Gastrocnemius medialis (tissue), 4 donors: ENCODE measurements around the gene PSMD12. TPM values are rescaled to one million over a fixed set of nuclear protein-coding genes. Genes with fewer than 3 reads are reported as not detected.
"Not testable (repeated sequence)": the region's sequence is repeated elsewhere in the genome, so short reads cannot be mapped to it uniquely, and the experiment has no call there.

Experiments used
- ATAC-seq, 2 donors: fragments of 150-250 bp; one replicate each; pipeline ENCODE4 v1.9.1; 2016
- DNase-seq, 2 donors: peaks; one replicate each; pipeline ENCODE4 v3.0.0-alpha.2; 2019
- H3K27ac ChIP-seq, 4 donors: fragments of 200-600 bp; sonication (generic); 1 replicate in 1 of 4; 2 replicates in 3 of 4; pipeline ENCODE4 v1.5.1; 2016 to 2018; ENCODE audit warnings: mild to moderate bottlenecking in 2 of 4, moderate library complexity in 1 of 4
- H3K27me3 ChIP-seq, 3 donors: fragments of 200-600 bp; sonication (generic) in 2 of 3; 1 replicate in 1 of 3; 2 replicates in 2 of 3; pipeline versions ENCODE4 v1.5.1 to v1.6.0; 2016 to 2019; ENCODE audit warnings: mild to moderate bottlenecking in 1 of 3, moderate library complexity in 1 of 3
- H3K36me3 ChIP-seq, 2 donors: fragments of 200-600 bp; sonication (generic) in 1 of 2; one replicate each; pipeline ENCODE4 v1.5.1; 2017 to 2018
- H3K4me1 ChIP-seq, 2 donors: fragments of 200-600 bp; sonication (generic) in 1 of 2; one replicate each; pipeline ENCODE4 v1.5.1; 2016 to 2017; ENCODE audit warnings: mild to moderate bottlenecking in 2 of 2
- H3K4me3 ChIP-seq, 4 donors: fragments of 200-600 bp; sonication (generic) in 3 of 4; 1 replicate in 1 of 4; 2 replicates in 3 of 4; pipeline ENCODE4 v1.5.1; 2016 to 2019; ENCODE audit warnings: mild to moderate bottlenecking in 2 of 4
- H3K9me3 ChIP-seq, 3 donors: fragments of 200-600 bp; sonication (generic) in 2 of 3; 1 replicate in 1 of 3; 2 replicates in 2 of 3; pipeline ENCODE4 v1.5.1; 2016 to 2019
- POLR2A ChIP-seq, 2 donors: fragments of 450-650 bp; IDR thresholded peaks; one replicate each; pipeline ENCODE4 v1.6.1; 2017; ENCODE audit warnings: antibody characterized with exemption in 2 of 2, mild to moderate bottlenecking in 2 of 2, moderate library complexity in 2 of 2
- in situ Hi-C, 4 donors: fragments of 200-750 bp; cut with MboI; loops; one replicate each; pipeline versions ENCODE4 v1.15.0 to v1.8.0; 2017; ENCODE audit warnings: low sequenced_read_pairs in 4 of 4
- intact Hi-C: fragments of 100-400 bp; cut with DNase I; formaldehyde crosslinking; loops from one replicate; pipeline ENCODE4 v1.15.1; 2023; ENCODE audit warnings: low total_unique reads
- total RNA-seq, 4 donors: library from RNA; depleted of rRNA; stranded (reverse); fragments of >200 nt; gene quantifications; one replicate each; pipeline versions ENCODE4 v1.1.0 to v1.2.3, GENCODE V29; 2016
- TF ChIP-seq, protein P1 (sequence below), 5 experiments: fragments of 450-650 bp in 3 of 5; fragments of 200-600 bp in 2 of 5; sonication (generic) in 2 of 5; IDR thresholded peaks in 4 of 5; conservative IDR thresholded peaks in 1 of 5; 1 replicate in 4 of 5; 2 replicates in 1 of 5; pipeline ENCODE4 v1.5.1; 2016 to 2019; ENCODE audit warnings: antibody characterized with exemption in 5 of 5, mild to moderate bottlenecking in 3 of 5, moderate library complexity in 3 of 5

PSMD12 gene
- total RNA-seq, 4 donors from 2014 or later = 52.0 to 89.6 (median 69.9) TPM

GRCh38 chr17:67335245-67335835 lies 31.0 kb downstream of the PSMD12 start:
- in situ Hi-C loops = no loop called here
- DNase-seq (no peak), ATAC-seq (no peak)
- H3K27me3 ChIP-seq = no peaks in the 10 kb centered on the region
- intact Hi-C loops = no loop called here
- H3K9me3 ChIP-seq = no peaks in the 10 kb centered on the region
- no peak overlapping the region for H3K4me3 ChIP-seq
- no peak overlapping the region for H3K27ac ChIP-seq
- peaks cover 0 to 12% of the 10 kb centered on the region in 2 donors for H3K36me3 ChIP-seq
- H3K4me1 ChIP-seq = no peaks in the 10 kb centered on the region
- no peak for TF ChIP-seq POLR2A (IDR thresholded peaks at IDR 0.05)
- TF ChIP-seq, protein P1, sequence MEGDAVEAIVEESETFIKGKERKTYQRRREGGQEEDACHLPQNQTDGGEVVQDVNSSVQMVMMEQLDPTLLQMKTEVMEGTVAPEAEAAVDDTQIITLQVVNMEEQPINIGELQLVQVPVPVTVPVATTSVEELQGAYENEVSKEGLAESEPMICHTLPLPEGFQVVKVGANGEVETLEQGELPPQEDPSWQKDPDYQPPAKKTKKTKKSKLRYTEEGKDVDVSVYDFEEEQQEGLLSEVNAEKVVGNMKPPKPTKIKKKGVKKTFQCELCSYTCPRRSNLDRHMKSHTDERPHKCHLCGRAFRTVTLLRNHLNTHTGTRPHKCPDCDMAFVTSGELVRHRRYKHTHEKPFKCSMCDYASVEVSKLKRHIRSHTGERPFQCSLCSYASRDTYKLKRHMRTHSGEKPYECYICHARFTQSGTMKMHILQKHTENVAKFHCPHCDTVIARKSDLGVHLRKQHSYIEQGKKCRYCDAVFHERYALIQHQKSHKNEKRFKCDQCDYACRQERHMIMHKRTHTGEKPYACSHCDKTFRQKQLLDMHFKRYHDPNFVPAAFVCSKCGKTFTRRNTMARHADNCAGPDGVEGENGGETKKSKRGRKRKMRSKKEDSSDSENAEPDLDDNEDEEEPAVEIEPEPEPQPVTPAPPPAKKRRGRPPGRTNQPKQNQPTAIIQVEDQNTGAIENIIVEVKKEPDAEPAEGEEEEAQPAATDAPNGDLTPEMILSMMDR (IDR thresholded peaks at IDR 0.05 in 4 of 5, conservative IDR thresholded peaks at IDR 0.05 in 1 of 5) = no peak

GRCh38 chr17:67332162-67332508 lies 34.2 kb downstream of the PSMD12 start:
- ATAC-seq, intact Hi-C loops, in situ Hi-C loops, H3K9me3 ChIP-seq, H3K4me1 ChIP-seq, DNase-seq, H3K36me3 ChIP-seq, H3K4me3 ChIP-seq, H3K27ac ChIP-seq, H3K27me3 ChIP-seq: not testable (repeated sequence)

- H3K27ac ChIP-seq, intact Hi-C loops, H3K9me3 ChIP-seq, in situ Hi-C loops, ATAC-seq, H3K4me1 ChIP-seq, H3K4me3 ChIP-seq, H3K27me3 ChIP-seq, H3K36me3 ChIP-seq, DNase-seq: not testable (repeated sequence)
Measured at GRCh38 chr17:67331381-67332161, 34.8 kb downstream of the PSMD12 start.

- no peak for ATAC-seq
- H3K4me3 ChIP-seq = no peak overlapping the region
- H3K27ac ChIP-seq = no peak overlapping the region
- no peak for DNase-seq
- in situ Hi-C loops (no loop called here), intact Hi-C loops (no loop called here)
- TF ChIP-seq POLR2A (IDR thresholded peaks at IDR 0.05) = no peak
- TF ChIP-seq, protein P1 (IDR thresholded peaks at IDR 0.05 in 4 of 5, conservative IDR thresholded peaks at IDR 0.05 in 1 of 5) = no peak
- no peaks in the 10 kb centered on the region for H3K9me3 ChIP-seq
- H3K4me1 ChIP-seq = no peaks in the 10 kb centered on the region
- no peaks in the 10 kb centered on the region for H3K36me3 ChIP-seq
- H3K27me3 ChIP-seq = no peaks in the 10 kb centered on the region
Measured at GRCh38 chr17:67328026-67328425, 38.4 kb downstream of the PSMD12 start.

DNA sequence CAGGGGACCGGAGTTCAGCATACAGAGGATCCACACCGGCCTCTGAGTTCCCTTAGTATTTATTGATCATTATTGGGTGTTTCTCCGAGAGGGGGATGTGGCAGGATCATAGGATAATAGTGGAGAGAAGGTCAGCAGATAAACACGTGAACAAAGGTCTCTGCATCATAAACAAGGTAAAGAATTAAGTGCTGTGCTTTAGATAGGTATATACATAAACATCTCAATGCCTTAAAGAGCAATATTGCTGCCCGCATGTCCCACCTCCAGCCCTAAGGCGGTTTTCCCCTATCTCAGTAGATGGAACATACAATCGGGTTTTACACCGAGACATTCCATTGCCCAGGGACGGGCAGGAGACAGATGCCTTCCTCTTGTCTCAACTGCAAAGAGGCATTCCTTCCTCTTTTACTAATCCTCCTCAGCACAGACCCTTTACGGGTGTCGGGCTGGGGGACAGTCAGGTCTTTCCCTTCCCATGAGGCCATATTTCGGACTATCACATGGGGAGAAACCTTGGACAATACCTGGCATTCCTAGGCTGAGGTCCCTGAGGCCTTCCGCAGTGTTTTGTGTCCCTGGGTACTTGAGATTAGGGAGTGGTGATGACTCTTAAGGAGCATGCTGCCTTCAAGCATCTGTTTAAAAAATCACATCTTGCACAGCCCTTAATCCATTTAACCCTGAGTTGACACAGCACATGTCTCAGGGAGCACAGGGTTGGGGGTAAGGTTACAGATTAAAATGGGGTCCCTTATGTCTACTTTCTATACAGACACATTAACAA lies 39.2 kb downstream of the PSMD12 start:
- H3K4me1 ChIP-seq, in situ Hi-C loops, DNase-seq, H3K9me3 ChIP-seq, H3K4me3 ChIP-seq, H3K27me3 ChIP-seq, ATAC-seq, intact Hi-C loops, H3K27ac ChIP-seq, H3K36me3 ChIP-seq: not testable (repeated sequence)

DNA sequence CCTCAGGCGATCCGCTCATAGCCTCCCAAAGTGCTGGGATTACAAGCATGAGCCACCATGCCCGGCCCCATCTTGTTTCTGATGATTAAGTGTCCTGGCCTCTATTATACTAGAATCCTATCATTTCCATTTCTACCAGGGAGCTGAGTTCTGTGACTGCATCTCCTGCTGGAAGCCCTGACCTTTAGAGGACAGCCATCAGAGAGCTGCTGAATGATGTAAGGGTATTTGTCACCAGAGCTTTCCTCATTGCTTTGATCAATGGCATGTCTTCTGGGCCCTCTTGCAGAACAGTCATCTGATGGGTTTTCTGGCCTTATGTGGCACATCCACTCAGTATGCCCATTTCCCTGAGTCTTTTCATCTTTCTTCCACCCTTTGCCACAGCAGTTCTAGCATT lies 39.9 kb downstream of the PSMD12 start:
- DNase-seq = no peak
- H3K36me3 ChIP-seq = no peaks in the 10 kb centered on the region
- H3K4me1 ChIP-seq = no peaks in the 10 kb centered on the region
- no peaks in the 10 kb centered on the region for H3K27me3 ChIP-seq
- H3K9me3 ChIP-seq = no peaks in the 10 kb centered on the region
- in situ Hi-C loops = no loop called here
- intact Hi-C loops = no loop called here
- TF ChIP-seq, protein P1 (IDR thresholded peaks at IDR 0.05 in 4 of 5, conservative IDR thresholded peaks at IDR 0.05 in 1 of 5) = no peak
- no peak for TF ChIP-seq POLR2A (IDR thresholded peaks at IDR 0.05)
- ATAC-seq = no peak
- H3K4me3 ChIP-seq = no peak overlapping the region
- H3K27ac ChIP-seq = no peak overlapping the region
